NCI-H69 (cell line): Measurements from ENCODE around the gene TUBGCP3.
A peak's percentile ranks its signal among the peaks of the same experiment; 100 is the strongest.
"Not testable (repeated sequence)": the region's sequence is repeated elsewhere in the genome, so short reads cannot be mapped to it uniquely, and the experiment has no call there.

ENCODE experiments used
- DNase-seq: peaks from one replicate; lab custom pipeline; 2025; lab: John Stamatoyannopoulos, UW

TUBGCP3 gene

GRCh38 chr13:112579310-112579843 is 8.6 kb downstream of the TUBGCP3 start:
- DNase-seq: no peak

- DNase-seq: no peak
Observed at GRCh38 chr13:112576768-112577167, 11.2 kb downstream of the TUBGCP3 start.

DNA sequence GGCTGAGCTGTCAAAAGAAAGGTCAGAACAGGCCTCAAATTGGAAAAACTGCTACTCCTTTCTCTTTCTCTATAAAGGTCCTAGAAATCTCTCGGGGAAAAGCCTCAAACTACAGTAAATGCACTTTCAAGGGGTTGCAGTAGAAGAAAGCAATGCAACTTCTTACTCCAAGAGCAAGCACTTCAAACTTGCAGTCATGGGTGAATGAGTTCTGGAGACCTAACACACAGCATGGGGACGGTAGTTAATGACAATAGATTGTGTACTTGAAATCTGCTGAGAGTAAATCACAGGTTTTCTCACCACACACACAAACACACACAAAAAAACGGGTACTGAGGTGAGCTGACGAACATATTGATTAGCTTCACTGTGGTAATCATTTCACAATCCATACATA is 11.8 kb downstream of the TUBGCP3 start:
- DNase-seq: peak; percentile 23

GRCh38 chr13:112575675-112576074 is 12.3 kb downstream of the TUBGCP3 start:
- DNase-seq: no peak

GRCh38 chr13:112574834-112575613 is 12.9 kb downstream of the TUBGCP3 start:
- no peak for DNase-seq

DNA sequence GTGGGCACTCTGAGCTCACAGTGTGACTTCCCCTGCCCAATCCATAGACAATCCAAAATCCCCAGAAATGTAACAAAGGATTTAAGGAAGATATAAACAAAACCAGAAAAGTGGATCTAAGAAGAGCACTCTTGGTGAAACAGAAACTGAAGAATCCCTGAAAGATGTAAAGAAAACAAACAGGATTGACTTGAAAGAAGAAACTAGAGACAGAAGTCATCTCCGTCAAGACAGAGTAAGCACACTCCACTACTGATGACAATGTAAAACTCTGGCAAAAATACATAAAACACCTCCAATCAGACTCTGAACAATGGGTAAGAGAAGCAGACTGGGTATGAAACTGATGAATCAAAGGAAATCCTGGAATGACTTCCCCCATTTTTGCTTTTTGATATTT is 13.5 kb downstream of the TUBGCP3 start:
- no peak for DNase-seq

GRCh38 chr13:112573710-112574109 is 14.2 kb downstream of the TUBGCP3 start:
- no peak for DNase-seq

DNA sequence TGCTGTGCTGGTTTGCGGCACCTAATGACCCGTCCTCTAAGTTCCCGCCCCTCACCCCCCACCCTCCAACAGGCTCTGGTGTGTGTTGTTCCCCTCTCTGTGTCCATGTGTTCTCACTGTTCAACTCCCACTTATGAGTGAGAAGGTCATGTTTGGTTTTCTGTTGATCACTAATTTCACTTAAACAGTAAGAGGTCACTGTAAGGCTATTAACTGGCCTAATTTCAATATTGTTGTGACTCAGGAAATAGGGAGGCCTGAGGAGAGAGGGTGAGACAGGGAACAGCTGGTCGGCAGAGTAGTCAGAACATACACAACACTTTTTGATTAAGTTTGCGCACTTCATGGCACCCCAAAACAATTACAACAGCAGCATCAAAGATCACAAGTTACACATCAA is 15.6 kb downstream of the TUBGCP3 start:
- DNase-seq: no peak

GRCh38 chr13:112569821-112570220 is 18.1 kb downstream of the TUBGCP3 start:
- DNase-seq: no peak

DNA sequence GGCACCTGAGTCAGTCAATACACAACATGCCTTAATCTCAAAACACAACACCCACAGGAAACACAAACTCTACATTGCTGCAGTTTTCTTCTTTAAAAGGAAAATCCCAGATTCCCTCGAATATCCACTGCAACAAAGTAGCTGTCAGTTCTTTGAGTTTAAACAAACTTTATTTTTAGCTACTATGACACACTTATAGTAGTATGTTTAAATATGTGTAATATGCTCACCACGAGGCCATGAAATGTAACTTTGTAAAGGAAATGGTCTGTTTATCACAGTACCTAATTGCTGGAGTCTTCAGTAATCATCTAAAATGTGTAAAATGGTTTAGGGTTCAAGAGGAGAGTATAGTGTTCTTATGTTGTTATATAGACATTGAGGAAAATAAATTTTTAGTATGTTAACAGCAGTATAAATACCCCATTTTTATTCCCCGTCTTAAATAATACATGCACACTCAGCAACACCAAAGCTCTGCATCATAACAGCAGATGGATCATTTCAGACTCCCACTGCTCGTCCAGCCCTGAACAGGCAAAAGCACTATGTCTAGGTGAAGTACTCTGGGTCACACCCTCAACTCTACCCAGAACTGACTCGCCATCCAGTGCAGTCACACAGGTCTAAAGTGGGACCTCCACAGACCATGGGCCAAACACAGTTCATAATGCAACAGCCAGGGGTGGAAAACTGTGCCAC is 20.6 kb downstream of the TUBGCP3 start:
- DNase-seq: no peak

DNA sequence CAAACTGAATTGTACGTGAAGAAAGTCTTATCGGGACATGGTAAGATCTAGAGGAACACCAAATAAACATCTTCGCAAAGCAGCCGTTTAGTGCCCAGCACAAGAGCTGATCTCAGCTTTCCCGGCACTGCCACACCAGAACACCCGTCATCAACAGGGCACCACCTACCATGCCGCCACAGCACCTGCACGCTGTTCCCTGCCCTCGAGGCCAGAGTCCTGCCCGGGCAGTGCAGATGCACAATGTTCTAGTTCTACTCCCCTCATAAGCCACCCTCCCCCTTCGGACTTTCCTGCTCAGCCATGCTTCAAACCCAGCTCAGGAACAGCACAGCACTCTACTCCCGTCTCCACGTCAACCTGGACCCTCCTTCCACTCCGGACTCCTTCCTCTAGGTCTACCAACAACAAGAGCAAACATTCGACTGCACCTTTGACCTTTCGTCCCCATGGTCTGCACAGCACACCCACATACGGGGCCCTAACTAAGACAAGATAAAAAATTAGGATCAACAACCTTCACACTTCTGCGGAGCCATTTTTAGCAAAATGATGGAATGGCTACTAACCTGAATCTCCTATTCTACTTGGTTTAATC is 25.1 kb downstream of the TUBGCP3 start:
- DNase-seq: no peak

GRCh38 chr13:112562254-112562653 is 25.7 kb downstream of the TUBGCP3 start:
- DNase-seq: no peak

GRCh38 chr13:112561478-112561877 is 26.5 kb downstream of the TUBGCP3 start:
- DNase-seq: no peak

DNA sequence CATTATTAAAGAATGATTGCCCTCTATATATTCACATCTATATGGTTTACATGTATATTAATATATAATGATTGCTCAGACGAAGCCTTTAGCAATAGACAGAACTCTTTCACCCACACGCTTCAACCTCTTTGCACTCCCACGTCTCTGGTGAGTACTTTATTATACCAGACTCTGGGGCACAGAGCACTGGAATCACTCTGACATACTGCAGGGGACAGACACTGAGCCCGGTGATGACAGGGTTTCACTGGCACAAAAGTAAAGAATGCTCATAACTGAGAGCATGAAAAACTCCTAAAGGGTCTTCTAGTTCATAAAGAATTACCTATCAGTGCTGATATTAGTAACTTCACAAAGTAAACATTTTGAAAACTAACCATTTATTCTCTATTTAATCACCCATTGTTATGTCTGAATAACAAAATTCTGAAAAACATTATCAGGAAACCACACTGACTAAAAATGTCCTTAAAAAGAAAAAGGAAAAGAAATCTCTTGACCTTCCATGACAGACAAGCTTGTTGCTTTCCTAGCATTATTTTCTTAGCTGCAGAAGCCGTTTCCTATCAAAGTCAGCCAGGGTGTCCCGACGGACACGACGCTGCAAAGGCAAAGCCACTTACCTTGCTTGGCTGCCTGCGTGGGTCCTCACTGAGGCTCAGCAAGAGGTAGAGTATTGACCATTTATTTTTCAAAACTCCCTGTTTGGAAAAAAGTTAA is 29.1 kb downstream of the TUBGCP3 start:
- DNase-seq: no peak

DNA sequence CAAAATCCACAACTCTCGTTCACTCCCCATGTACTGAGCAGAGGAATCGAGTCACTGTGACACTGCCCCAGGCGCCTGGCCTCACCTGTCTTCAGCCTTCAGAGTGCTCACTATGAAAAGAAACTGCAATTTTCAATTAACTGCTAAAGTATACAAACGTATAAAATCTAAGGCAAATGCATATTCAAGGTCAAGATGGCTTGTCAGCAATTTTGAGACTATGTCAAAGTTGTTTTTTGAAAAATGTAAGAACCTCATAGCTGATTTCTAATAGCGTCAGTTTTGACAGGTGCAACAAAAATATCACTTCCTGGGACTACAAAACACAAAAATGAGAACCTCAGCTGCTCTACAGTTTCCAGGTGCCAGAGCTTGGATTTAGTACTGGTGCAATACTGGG is 31.4 kb downstream of the TUBGCP3 start:
- DNase-seq: no peak

GRCh38 chr13:112554214-112554850 is 33.6 kb downstream of the TUBGCP3 start:
- no peak for DNase-seq

- DNase-seq: not testable (repeated sequence)
Observed at GRCh38 chr13:112548975-112549374, 39.0 kb downstream of the TUBGCP3 start.

DNA sequence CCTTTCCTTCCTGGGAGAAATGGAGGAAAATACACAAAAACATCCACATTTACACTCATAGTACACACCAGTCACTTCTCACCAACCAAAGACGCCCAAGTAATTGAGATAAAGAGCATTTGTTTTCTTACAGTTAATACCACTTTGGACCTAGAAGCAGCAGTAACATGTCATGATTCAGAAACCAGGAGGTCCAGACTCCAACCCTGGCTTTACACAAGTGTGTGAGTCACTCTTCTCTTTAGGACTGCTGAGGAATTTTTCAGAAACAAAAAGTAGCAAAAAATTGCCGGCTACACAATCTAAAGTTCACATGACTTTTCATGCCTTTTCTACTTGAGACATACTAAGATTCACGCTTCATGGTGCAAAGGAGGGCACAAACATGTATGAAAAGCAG is 42.1 kb downstream of the TUBGCP3 start:
- DNase-seq: no peak

- DNase-seq: no peak
Observed at GRCh38 chr13:112532837-112533745, 54.9 kb downstream of the TUBGCP3 start.

- no peak for DNase-seq
Observed at GRCh38 chr13:112531263-112531794, 56.6 kb downstream of the TUBGCP3 start.
